ENCODE results near the gene PCNP. TPM values are rescaled to one million over a fixed set of nuclear protein-coding genes. Genes with fewer than 3 reads are reported as not detected.
"Not testable (repeated sequence)": the region's sequence is repeated elsewhere in the genome, so short reads cannot be mapped to it uniquely, and the experiment has no call there.

PCNP gene
- total RNA-seq, 5 donors from 2014 or later (not counting 1 experiment from before 2014, with no cell fraction given) = 126 to 158 (median 151) TPM

DNA sequence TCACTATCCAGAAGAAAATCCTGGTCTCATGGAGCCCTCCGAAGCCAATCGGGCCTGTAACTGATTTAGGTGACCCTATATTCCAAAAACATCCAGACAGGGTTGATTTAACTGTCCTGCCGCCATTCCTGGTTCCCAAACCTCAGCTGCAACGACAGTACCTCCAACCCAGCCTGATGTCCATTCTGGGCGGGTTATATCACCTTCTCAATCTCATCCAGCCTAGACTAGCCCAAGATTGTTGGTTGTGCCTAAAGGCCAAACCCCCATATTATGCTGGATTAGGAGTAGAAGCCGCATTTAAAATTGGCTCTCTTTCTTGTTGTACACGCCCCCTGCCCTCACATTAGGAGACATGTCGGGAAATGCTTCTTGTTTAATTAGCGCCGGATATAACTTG, 66.3 kb downstream of the PCNP start:
- Histone ChIP-seq H3K27ac (ENCODE audit: low read length) (no peak overlapping the region), H3K4me1 (ENCODE audit: control insufficient read depth in 1 of 2, extremely low read depth in 1 of 2, insufficient read depth in 2 of 2, low read length in 2 of 2) (peaks cover 2 to 28% of the 10 kb centered on the region in 2 experiments), H3K9me3 (no peaks in the 10 kb centered on the region), H3K36me3 (ENCODE audit: control insufficient read depth in 2 of 2, extremely low read depth in 1 of 2, insufficient read depth in 1 of 2, low read length in 1 of 2) (no peaks in the 10 kb centered on the region), H3K4me3 (ENCODE audit: control insufficient read depth in 1 of 2, extremely low read depth in 1 of 2, low read length in 1 of 2) (no peak overlapping the region), H3K27me3 (replicated peaks in 1 of 2; ENCODE audit: control insufficient read depth in 2 of 2, extremely low read depth in 1 of 2, insufficient read depth in 2 of 2, low read length in 1 of 2) (no peaks in the 10 kb centered on the region)
- no peak overlapping the region for H3K27ac Mint-ChIP-seq
- ChIA-PET CTCF (no interaction called here), POLR2A (no interaction called here)
- H3K9me3 Mint-ChIP-seq = no peaks in the 10 kb centered on the region
- no peaks in the 10 kb centered on the region for H3K27me3 Mint-ChIP-seq
- H3K36me3 Mint-ChIP-seq = no peaks in the 10 kb centered on the region
- no peak for DNase-seq
- no peak for ATAC-seq (replicated peaks in 1 of 4)
- peaks cover 27 to 30% (median 30%) of the 10 kb centered on the region in 3 donors for H3K4me1 Mint-ChIP-seq
- WGBS (ENCODE audit: insufficient coverage) = no CpG with 5 or more reads among the region's 10 CpGs
- H3K4me3 Mint-ChIP-seq = no peak overlapping the region

DNA sequence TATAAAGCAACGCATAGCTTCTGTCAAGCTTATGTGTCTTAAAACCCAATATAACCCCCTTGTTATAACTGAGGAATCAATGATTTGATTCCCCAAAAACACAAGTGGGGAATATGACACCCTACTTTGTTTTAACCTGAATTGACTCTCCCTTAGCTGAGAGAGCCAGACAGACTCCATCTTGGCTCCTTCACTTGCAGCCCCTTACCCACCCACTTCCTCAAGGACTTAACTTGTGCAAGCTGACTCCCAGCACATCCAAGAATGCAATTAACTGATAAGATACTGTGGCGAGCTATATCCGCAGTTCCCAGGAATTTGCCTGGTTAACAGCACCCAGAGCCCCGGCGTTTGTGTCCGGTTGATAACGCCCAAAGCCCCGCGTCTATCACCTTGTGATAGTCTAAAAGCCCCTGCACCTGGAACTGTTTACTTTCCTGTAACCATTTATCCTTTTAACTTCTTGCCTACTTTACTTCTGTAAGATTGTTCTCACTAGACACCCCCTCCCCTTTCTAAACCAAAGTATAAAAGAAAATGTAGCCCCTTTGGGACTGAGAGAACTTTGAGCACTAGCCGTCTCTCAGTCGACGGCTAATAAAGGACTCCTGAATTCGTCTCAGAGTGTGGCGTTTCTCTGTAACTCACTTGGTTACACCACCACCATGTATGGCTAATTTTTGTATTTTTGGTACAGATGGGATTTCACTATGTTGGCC, 67.6 kb downstream of the PCNP start:
- H3K9me3 ChIP-seq; POLR2A ChIA-PET; H3K36me3 Mint-ChIP-seq; H3K4me3 ChIP-seq (ENCODE audit: control insufficient read depth in 1 of 2, extremely low read depth in 1 of 2, low read length in 1 of 2); ATAC-seq (replicated peaks in 1 of 4); H3K27me3 ChIP-seq (replicated peaks in 1 of 2; ENCODE audit: control insufficient read depth in 2 of 2, extremely low read depth in 1 of 2, insufficient read depth in 2 of 2, low read length in 1 of 2); DNase-seq; H3K27me3 Mint-ChIP-seq; H3K27ac ChIP-seq (ENCODE audit: low read length); H3K4me3 Mint-ChIP-seq; H3K36me3 ChIP-seq (ENCODE audit: control insufficient read depth in 2 of 2, extremely low read depth in 1 of 2, insufficient read depth in 1 of 2, low read length in 1 of 2); H3K27ac Mint-ChIP-seq; H3K9me3 Mint-ChIP-seq: not testable (repeated sequence)
- peaks cover 28 to 34% (median 30%) of the 10 kb centered on the region in 3 donors for H3K4me1 Mint-ChIP-seq
- H3K4me1 ChIP-seq (ENCODE audit: control insufficient read depth in 1 of 2, extremely low read depth in 1 of 2, insufficient read depth in 2 of 2, low read length in 2 of 2) = peaks cover 2 to 22% of the 10 kb centered on the region in 2 experiments
- 95% methylated on average over 8 of the region's 14 CpGs for WGBS (ENCODE audit: insufficient coverage)
- CTCF ChIA-PET = interaction anchor here in 1 of 2 donors (0.6 kb wide), 1 partner anchor 12 kb away, joined by 4 read pairs; no protein-coding TSS in a partner anchor

DNA sequence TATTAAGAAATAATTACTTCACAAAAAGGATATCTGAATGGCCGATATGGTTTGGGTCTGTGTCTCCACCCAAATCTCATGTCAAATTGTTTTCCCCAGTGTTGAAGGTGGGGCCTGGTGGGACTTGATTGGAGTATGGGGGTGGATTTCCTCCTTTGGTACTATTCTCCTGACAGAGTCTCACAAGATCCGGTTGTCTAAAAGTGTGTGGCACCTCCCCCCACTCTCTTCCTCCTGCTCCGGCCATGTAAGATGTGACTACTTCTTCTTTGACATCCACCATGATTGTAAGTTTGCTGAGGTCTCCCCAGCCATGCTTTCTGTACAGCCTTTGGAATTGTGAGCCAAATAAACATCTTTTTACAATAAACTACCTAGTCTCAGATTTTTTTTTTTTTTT, 68.5 kb downstream of the PCNP start:
- Histone ChIP-seq H3K27ac (ENCODE audit: low read length) (no peak overlapping the region), H3K36me3 (ENCODE audit: control insufficient read depth in 2 of 2, extremely low read depth in 1 of 2, insufficient read depth in 1 of 2, low read length in 1 of 2) (no peaks in the 10 kb centered on the region), H3K9me3 (no peaks in the 10 kb centered on the region), H3K4me1 (ENCODE audit: control insufficient read depth in 1 of 2, extremely low read depth in 1 of 2, insufficient read depth in 2 of 2, low read length in 2 of 2) (peaks cover 2 to 22% of the 10 kb centered on the region in 2 experiments), H3K4me3 (ENCODE audit: control insufficient read depth in 1 of 2, extremely low read depth in 1 of 2, low read length in 1 of 2) (no peak overlapping the region), H3K27me3 (replicated peaks in 1 of 2; ENCODE audit: control insufficient read depth in 2 of 2, extremely low read depth in 1 of 2, insufficient read depth in 2 of 2, low read length in 1 of 2) (no peaks in the 10 kb centered on the region)
- H3K36me3 Mint-ChIP-seq = peaks cover 8% of the 10 kb centered on the region
- H3K4me1 Mint-ChIP-seq = peaks cover 27 to 34% (median 29%) of the 10 kb centered on the region in 3 donors
- WGBS (ENCODE audit: insufficient coverage) = no CpG with 5 or more reads among the region's 3 CpGs
- CTCF ChIA-PET = no interaction called here
- H3K9me3 Mint-ChIP-seq = no peaks in the 10 kb centered on the region
- no peak overlapping the region for H3K4me3 Mint-ChIP-seq
- H3K27me3 Mint-ChIP-seq = no peaks in the 10 kb centered on the region
- ATAC-seq (replicated peaks in 1 of 4) = no peak
- POLR2A ChIA-PET = no interaction called here
- peak overlapping the region in 1 of 2 donors; percentile 19 for H3K27ac Mint-ChIP-seq
- DNase-seq = no peak

DNA sequence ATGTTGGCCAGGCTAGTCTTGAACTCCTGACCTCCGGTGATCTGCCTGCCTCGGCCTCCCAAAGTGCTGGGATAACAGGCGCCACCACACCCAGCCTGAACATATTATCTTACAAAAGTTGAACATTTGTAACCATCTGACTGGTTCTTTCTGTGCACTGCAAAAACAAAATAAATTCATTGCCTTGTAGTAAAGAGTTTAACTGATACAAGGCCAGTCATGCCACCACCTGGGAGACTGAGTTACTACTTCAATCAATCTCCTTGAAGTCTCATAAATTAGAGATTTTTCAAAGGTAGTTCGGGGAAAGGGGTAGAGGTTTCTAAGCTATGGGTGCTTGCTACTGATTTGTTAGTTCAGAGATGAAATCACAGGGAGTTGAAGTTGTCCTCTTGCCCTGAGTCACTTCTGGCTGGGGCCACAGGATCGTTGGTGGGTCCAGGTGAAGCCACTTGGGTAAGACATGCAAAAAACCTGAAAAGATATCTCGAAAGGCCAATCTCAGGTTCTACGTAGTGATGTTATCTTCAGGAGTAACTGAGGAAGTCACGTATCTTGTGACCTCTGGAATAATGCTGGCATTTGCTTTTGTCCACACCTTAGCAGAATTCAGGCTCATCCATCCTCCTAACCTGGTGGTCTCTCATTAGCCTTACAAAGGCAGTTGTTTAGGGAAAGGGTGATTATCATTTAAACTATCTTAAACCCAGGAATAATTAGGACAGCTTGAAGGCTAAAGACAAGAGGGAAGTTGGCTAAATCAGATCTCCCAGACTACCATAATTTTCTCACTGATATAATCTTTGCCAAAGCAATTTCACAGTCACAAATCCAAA, 69.2 kb downstream of the PCNP start:
- no peaks in the 10 kb centered on the region for H3K9me3 ChIP-seq
- H3K27me3 ChIP-seq (replicated peaks in 1 of 2; ENCODE audit: control insufficient read depth in 2 of 2, extremely low read depth in 1 of 2, insufficient read depth in 2 of 2, low read length in 1 of 2) = no peaks in the 10 kb centered on the region
- DNase-seq (no peak), ATAC-seq (replicated peaks in 1 of 4) (no peak)
- no peaks in the 10 kb centered on the region for H3K27me3 Mint-ChIP-seq
- 93% methylated on average over 6 of the region's 8 CpGs for WGBS (ENCODE audit: insufficient coverage)
- peak overlapping the region; percentile 60 to 79 for H3K27ac Mint-ChIP-seq
- peak overlapping the region in 1 of 3 donors; percentile 48 for H3K4me3 Mint-ChIP-seq
- POLR2A ChIA-PET = no interaction called here
- peaks cover 27 to 34% (median 29%) of the 10 kb centered on the region in 3 donors for H3K4me1 Mint-ChIP-seq
- peaks cover 10% of the 10 kb centered on the region for H3K36me3 Mint-ChIP-seq
- peak overlapping the region; percentile 42 for H3K27ac ChIP-seq (ENCODE audit: low read length)
- CTCF ChIA-PET = no interaction called here
- peaks cover 0 to 4% of the 10 kb centered on the region in 2 donors for H3K36me3 ChIP-seq (ENCODE audit: control insufficient read depth in 2 of 2, extremely low read depth in 1 of 2, insufficient read depth in 1 of 2, low read length in 1 of 2)
- H3K4me1 ChIP-seq (ENCODE audit: control insufficient read depth in 1 of 2, extremely low read depth in 1 of 2, insufficient read depth in 2 of 2, low read length in 2 of 2) = peaks cover 2 to 22% of the 10 kb centered on the region in 2 experiments
- no peak overlapping the region for H3K4me3 ChIP-seq (ENCODE audit: control insufficient read depth in 1 of 2, extremely low read depth in 1 of 2, low read length in 1 of 2)
- H3K9me3 Mint-ChIP-seq = no peaks in the 10 kb centered on the region

Other genes with a start within 250 kb of the PCNP start
- 10 to 100 TPM; 45.8 to 55.9 (median 48.6) TPM for gene SENP7, start 61.0 kb upstream of the PCNP start, total RNA-seq
- 10 to 100 TPM; 21.4 to 33.3 (median 22.2) TPM for gene TRMT10C, start 12.3 kb upstream of the PCNP start, total RNA-seq
- gene ZBTB11, start 103.0 kb downstream of the PCNP start, total RNA-seq = 10 to 100 TPM; 38.7 to 61.4 (median 45.6) TPM
- 1,000 to 10,000 TPM; 1,381 to 1,498 (median 1,473) TPM for gene RPL24, start 112.5 kb downstream of the PCNP start, total RNA-seq
- 10 to 100 TPM in 4 of 5 donors, 1 to 10 TPM in 1; 9.9 to 13.9 (median 12.7) TPM for gene CEP97, start 150.4 kb downstream of the PCNP start, total RNA-seq
- 10 to 100 TPM; 38.0 to 44.8 (median 41.3) TPM for gene NXPE3, start 205.0 kb downstream of the PCNP start, total RNA-seq